ENCODE measurements around the gene PRPF40B. TPM values are rescaled to one million over a fixed set of nuclear protein-coding genes. Genes with fewer than 3 reads are reported as not detected.

Gene PRPF40B
- total and polyA plus RNA-seq, 2 of the 13 experiments (the other 11 are each of a cell fraction or from before 2014, with no cell fraction given) = 5.0 to 7.8 TPM

DNA sequence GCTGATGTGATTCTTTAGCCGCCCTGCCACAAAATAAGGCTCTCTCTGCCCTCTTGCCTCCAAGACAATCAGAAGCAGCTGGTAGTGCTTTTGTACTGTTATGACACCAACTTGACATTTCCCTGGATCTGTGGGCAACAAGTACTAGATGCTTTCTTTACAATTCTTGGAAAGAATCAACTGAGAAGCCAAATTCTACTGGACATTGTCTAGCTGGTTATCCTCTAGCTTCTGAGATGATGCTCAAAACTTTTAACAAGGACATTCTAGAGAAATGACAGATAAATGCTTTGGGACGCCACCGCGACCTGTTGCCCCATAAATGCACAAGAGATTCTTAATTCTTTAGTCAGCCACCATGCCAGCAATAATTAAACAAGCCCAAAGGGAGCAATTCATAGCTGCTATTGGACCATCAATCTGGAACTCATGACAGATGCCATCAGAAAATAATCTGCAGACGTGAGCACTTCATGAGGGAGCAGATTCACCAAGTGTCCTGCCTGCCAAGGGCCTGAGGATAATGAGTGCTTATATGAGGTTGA is 61.0 kb downstream of the PRPF40B start:
- FAIRE-seq = no peak
- WGBS (ENCODE audit: low lambda C conversion rate) = 73% methylated on average over 5 of the region's 5 CpGs
- BruUV-seq (replicated peaks) = no TSS peak

More for the DNA sequence above, 61.0 kb downstream of the PRPF40B start:
- in situ Hi-C loops (cut with HindIII; ENCODE audit: extremely low pct_ligation_motif_present, low pct_unique_long_range_greater_than_20kb) = no loop called here
- Histone ChIP-seq H3K4me1 (ENCODE audit: insufficient read depth, low read length) (0 out of 2 replicates have a peak, but pooled peaks cover 10% of the 10 kb centered on the region), H3K9ac (ENCODE audit: insufficient read depth, low read depth, low read length) (no peak overlapping the region), H3K4me3 (replicated peaks in 1 of 3; ENCODE audit: insufficient read depth in 1 of 3, low read depth in 2 of 3, low read length in 3 of 3) (no peak overlapping the region), H3K27me3 (ENCODE audit: control insufficient read depth in 1 of 2, insufficient read depth in 2 of 2, low read length in 2 of 2) (no peaks in the 10 kb centered on the region), H2AFZ (ENCODE audit: low read length) (no peak overlapping the region), H3K9me3 (ENCODE audit: low read length) (no peaks in the 10 kb centered on the region), H4K20me1 (ENCODE audit: insufficient read depth, low read length) (no peaks in the 10 kb centered on the region), H3K79me2 (ENCODE audit: insufficient read depth, low read length) (no peaks in the 10 kb centered on the region), H3K27ac (ENCODE audit: extremely low read length, insufficient read depth, low read length) (no peak overlapping the region), H3K4me2 (ENCODE audit: low read depth, low read length) (no peak overlapping the region), H3K36me3 (replicated peaks in 1 of 2; ENCODE audit: control insufficient read depth in 1 of 2, insufficient read depth in 2 of 2, low read length in 2 of 2) (no peaks in the 10 kb centered on the region)
- ChIA-PET POLR2A (interaction anchor here (1.0 kb wide), 1 partner anchor 57 kb away, joined by 3 read pairs; the partner anchor contains the start of gene TMBIM6), CTCF (ENCODE audit: low intra/inter-chr PET ratio, low total read pairs) (no interaction called here)
- no peak for ATAC-seq
- TF ChIP-seq, protein P1, sequence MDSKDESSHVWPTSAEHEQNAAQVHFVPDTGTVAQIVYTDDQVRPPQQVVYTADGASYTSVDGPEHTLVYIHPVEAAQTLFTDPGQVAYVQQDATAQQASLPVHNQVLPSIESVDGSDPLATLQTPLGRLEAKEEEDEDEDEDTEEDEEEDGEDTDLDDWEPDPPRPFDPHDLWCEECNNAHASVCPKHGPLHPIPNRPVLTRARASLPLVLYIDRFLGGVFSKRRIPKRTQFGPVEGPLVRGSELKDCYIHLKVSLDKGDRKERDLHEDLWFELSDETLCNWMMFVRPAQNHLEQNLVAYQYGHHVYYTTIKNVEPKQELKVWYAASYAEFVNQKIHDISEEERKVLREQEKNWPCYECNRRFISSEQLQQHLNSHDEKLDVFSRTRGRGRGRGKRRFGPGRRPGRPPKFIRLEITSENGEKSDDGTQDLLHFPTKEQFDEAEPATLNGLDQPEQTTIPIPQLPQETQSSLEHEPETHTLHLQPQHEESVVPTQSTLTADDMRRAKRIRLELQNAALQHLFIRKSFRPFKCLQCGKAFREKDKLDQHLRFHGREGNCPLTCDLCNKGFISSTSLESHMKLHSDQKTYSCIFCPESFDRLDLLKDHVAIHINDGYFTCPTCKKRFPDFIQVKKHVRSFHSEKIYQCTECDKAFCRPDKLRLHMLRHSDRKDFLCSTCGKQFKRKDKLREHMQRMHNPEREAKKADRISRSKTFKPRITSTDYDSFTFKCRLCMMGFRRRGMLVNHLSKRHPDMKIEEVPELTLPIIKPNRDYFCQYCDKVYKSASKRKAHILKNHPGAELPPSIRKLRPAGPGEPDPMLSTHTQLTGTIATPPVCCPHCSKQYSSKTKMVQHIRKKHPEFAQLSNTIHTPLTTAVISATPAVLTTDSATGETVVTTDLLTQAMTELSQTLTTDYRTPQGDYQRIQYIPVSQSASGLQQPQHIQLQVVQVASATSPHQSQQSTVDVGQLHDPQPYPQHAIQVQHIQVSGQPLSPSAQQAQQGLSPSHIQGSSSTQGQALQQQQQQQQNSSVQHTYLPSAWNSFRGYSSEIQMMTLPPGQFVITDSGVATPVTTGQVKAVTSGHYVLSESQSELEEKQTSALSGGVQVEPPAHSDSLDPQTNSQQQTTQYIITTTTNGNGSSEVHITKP (CRISPR knock-in tag; IDR thresholded peaks at IDR 0.05; ENCODE audit: low read depth) = no peak
- TF ChIP-seq, protein P2, sequence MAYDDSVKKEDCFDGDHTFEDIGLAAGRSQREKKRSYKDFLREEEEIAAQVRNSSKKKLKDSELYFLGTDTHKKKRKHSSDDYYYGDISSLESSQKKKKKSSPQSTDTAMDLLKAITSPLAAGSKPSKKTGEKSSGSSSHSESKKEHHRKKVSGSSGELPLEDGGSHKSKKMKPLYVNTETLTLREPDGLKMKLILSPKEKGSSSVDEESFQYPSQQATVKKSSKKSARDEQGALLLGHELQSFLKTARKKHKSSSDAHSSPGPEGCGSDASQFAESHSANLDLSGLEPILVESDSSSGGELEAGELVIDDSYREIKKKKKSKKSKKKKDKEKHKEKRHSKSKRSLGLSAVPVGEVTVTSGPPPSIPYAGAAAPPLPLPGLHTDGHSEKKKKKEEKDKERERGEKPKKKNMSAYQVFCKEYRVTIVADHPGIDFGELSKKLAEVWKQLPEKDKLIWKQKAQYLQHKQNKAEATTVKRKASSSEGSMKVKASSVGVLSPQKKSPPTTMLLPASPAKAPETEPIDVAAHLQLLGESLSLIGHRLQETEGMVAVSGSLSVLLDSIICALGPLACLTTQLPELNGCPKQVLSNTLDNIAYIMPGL (CRISPR knock-in tag; IDR thresholded peaks at IDR 0.05; ENCODE audit: borderline replicate concordance in 1 of 2, low read depth in 1 of 2) = no peak
- TF ChIP-seq ZNF124 (CRISPR knock-in tag; IDR thresholded peaks at IDR 0.05) = no peak
- no peak for TF ChIP-seq ZNF235 (CRISPR knock-in tag; IDR thresholded peaks at IDR 0.05; ENCODE audit: borderline replicate concordance)
- no peak for TF ChIP-seq ARHGAP35 (CRISPR knock-in tag; IDR thresholded peaks at IDR 0.05; ENCODE audit: borderline replicate concordance)
- no peak for TF ChIP-seq SSRP1 (CRISPR knock-in tag; IDR thresholded peaks at IDR 0.05)
- intact Hi-C loops (cut with micrococcal nuclease; ENCODE audit: unreplicated experiment) = no loop called here
- no peak for DNase-seq (ENCODE audit: low spot score)

Data from HepG2 (cell line).